ENCODE data around the gene RAB27B.

- TF ChIP-seq PATZ1 (CRISPR knock-in tag; IDR thresholded peaks at IDR 0.05; ENCODE audit: borderline replicate concordance), result no peak
- no peak for TF ChIP-seq POU6F1 (CRISPR knock-in tag; IDR thresholded peaks at IDR 0.05; ENCODE audit: borderline replicate concordance, low read depth)
- no peak for TF ChIP-seq ZNF8 (CRISPR knock-in tag; IDR thresholded peaks at IDR 0.05)
- no peak for TF ChIP-seq TOX (CRISPR knock-in tag; IDR thresholded peaks at IDR 0.05; ENCODE audit: borderline replicate concordance)
- no peak for TF ChIP-seq ZC3H10 (CRISPR knock-in tag; IDR thresholded peaks at IDR 0.05)
- TF ChIP-seq ARNTL (CRISPR knock-in tag; IDR thresholded peaks at IDR 0.05; ENCODE audit: borderline replicate concordance, low read depth), result no peak
- no peak for TF ChIP-seq CSDC2 (CRISPR knock-in tag; IDR thresholded peaks at IDR 0.05)
- TF ChIP-seq ESRRG (CRISPR knock-in tag; IDR thresholded peaks at IDR 0.05), result no peak
- TF ChIP-seq ZNF565 (CRISPR knock-in tag; conservative IDR thresholded peaks at IDR 0.05; ENCODE audit: low read depth), result no peak
- TF ChIP-seq ISL1 (CRISPR knock-in tag; IDR thresholded peaks at IDR 0.05), result no peak
- TF ChIP-seq SNAI2 (CRISPR knock-in tag; IDR thresholded peaks at IDR 0.05), result no peak
- no peak for TF ChIP-seq ZFP30 (CRISPR knock-in tag; IDR thresholded peaks at IDR 0.05)
- no peak for TF ChIP-seq CSRNP3 (CRISPR knock-in tag; IDR thresholded peaks at IDR 0.05)
These were observed 45.1 kb upstream of the RAB27B start for GRCh38 chr18:54783139-54783538.

Measured in SK-N-SH treated with all-trans-retinoic acid at 6 μM for 48 hours (cell line).